Prostate gland (tissue), 2 donors: ENCODE data around the gene PCLO.

ENCODE experiments used
- POLR2A ChIP-seq: fragments of 450-650 bp; IDR thresholded peaks from one replicate; pipeline ENCODE4 v1.6.1; 2016; ENCODE audit warnings: antibody characterized with exemption, mild to moderate bottlenecking
- POLR2AphosphoS5 ChIP-seq: sonication (generic); formaldehyde crosslinking; IDR thresholded peaks from one replicate; pipeline ENCODE4 v1.6.1; 2017; ENCODE audit warnings: antibody characterized with exemption
- TF ChIP-seq, protein P1 (sequence below), 4 experiments: fragments of 200-600 bp in 2 of 4; fragments of 450-650 bp in 2 of 4; sonication (generic) in 2 of 4; IDR thresholded peaks; 1 replicate in 3 of 4; 2 replicates in 1 of 4; pipeline ENCODE4 v1.5.1; 2016 to 2019; ENCODE audit warnings: antibody characterized with exemption in 4 of 4, mild to moderate bottlenecking in 2 of 4, moderate library complexity in 2 of 4

DNA sequence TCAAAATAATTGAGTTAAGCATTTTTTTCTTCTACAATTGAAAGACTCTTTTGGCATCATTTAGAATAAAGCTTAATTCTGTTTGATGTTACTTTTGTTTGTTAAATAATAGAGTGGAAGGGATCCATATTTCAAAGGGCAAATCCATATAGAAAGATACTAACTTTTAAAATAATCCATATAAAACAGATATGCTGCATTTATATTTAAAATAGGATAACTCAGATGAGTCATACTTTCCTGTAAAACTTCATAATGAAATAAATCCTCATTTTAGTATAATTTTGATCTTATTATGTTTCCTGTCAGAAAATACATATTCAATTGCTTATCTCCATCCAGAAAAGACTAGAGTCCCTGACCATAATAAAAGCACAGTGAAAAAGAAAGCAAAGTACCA lies 323.6 kb downstream of the PCLO start:
- TF ChIP-seq POLR2AphosphoS5 (no peak), POLR2A (no peak)
- TF ChIP-seq, protein P1, sequence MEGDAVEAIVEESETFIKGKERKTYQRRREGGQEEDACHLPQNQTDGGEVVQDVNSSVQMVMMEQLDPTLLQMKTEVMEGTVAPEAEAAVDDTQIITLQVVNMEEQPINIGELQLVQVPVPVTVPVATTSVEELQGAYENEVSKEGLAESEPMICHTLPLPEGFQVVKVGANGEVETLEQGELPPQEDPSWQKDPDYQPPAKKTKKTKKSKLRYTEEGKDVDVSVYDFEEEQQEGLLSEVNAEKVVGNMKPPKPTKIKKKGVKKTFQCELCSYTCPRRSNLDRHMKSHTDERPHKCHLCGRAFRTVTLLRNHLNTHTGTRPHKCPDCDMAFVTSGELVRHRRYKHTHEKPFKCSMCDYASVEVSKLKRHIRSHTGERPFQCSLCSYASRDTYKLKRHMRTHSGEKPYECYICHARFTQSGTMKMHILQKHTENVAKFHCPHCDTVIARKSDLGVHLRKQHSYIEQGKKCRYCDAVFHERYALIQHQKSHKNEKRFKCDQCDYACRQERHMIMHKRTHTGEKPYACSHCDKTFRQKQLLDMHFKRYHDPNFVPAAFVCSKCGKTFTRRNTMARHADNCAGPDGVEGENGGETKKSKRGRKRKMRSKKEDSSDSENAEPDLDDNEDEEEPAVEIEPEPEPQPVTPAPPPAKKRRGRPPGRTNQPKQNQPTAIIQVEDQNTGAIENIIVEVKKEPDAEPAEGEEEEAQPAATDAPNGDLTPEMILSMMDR (IDR thresholded peaks at IDR 0.05), result no peak
